Neural cell (in vitro differentiated cells): ENCODE data around the gene ZFP62. TPM values are rescaled to one million over a fixed set of nuclear protein-coding genes. Genes with fewer than 3 reads are reported as not detected.

Source experiments
- H2AFZ ChIP-seq: fragments of 200-600, 300-800 bp; sonication (generic), shearing (Covaris generic); 2 replicates; pipeline ENCODE4 v1.6.0; 2014; ENCODE audit warnings: low read depth, mild to moderate bottlenecking, antibody characterized with exemption, low read length, moderate library complexity
- H3F3A ChIP-seq: fragments of 200-600 bp; shearing (Covaris generic); 2 replicates; pipeline ENCODE4 v1.6.1; 2016; ENCODE audit warnings: mild to moderate bottlenecking, moderate library complexity, mixed read lengths, antibody characterized with exemption, low read length; ENCODE audit not compliant: insufficient read depth, poor library complexity, severe bottlenecking
- H3K27ac ChIP-seq: fragments of 200-600, 300-800 bp; sonication (generic), shearing (Covaris generic); 2 replicates; pipeline ENCODE4 v1.5.1; 2014; ENCODE audit warnings: mild to moderate bottlenecking, low read length, moderate library complexity
- H3K27me3 ChIP-seq: fragments of 300-800, 200-600 bp; sonication (generic), shearing (Covaris generic); 2 replicates; pipeline ENCODE4 v1.6.0; 2014; ENCODE audit warnings: mild to moderate bottlenecking, low read depth, low read length, moderate library complexity; ENCODE audit not compliant: insufficient read depth
- H3K36me3 ChIP-seq: fragments of 300-800, 200-600 bp; sonication (generic), shearing (Covaris generic); 2 replicates; pipeline ENCODE4 v1.5.1; 2014; ENCODE audit warnings: mild to moderate bottlenecking, antibody characterized with exemption, low read length, moderate library complexity; ENCODE audit not compliant: insufficient read depth
- H3K4me2 ChIP-seq: fragments of 300-800, 200-600 bp; sonication (generic), shearing (Covaris generic); 2 replicates; pipeline ENCODE4 v1.6.0; 2014; ENCODE audit warnings: mild to moderate bottlenecking, low read length
- H3K4me3 ChIP-seq: fragments of 300-800, 200-600 bp; sonication (generic), shearing (Covaris generic); 2 replicates; pipeline ENCODE4 v1.5.1; 2014; ENCODE audit warnings: mild to moderate bottlenecking, low read length, moderate library complexity
- H3K79me2 ChIP-seq: fragments of 200-600 bp; shearing (Covaris generic); replicated peaks from 2 replicates; pipeline ENCODE4 v1.6.0; 2014; ENCODE audit warnings: mild to moderate bottlenecking, low read length, moderate library complexity; ENCODE audit not compliant: insufficient read depth
- H3K9ac ChIP-seq: fragments of 300-800, 200-600 bp; sonication (generic), shearing (Covaris generic); 2 replicates; pipeline ENCODE4 v1.6.1; 2016; ENCODE audit warnings: mild to moderate bottlenecking, low read length, mixed read lengths
- H3K9me2 ChIP-seq: fragments of 200-600 bp; shearing (Covaris generic); 2 replicates; pipeline ENCODE4 v1.6.1; 2016; ENCODE audit warnings: mild to moderate bottlenecking, low read length, mixed read lengths; ENCODE audit not compliant: insufficient read depth
- H3K9me3 ChIP-seq: fragments of 200-600, 300-800 bp; sonication (generic), shearing (Covaris generic); 2 replicates; pipeline ENCODE4 v1.6.1; 2016; ENCODE audit warnings: mild to moderate bottlenecking, mixed run types, low read length, moderate library complexity, mixed read lengths
- H4K20me1 ChIP-seq: fragments of 200-600 bp; shearing (Covaris generic); 2 replicates; pipeline ENCODE4 v1.6.1; 2016; ENCODE audit warnings: mild to moderate bottlenecking, mixed run types; ENCODE audit not compliant: insufficient read depth
- CTCF ChIP-seq: fragments of 450-650 bp; IDR thresholded peaks from 2 replicates; pipeline ENCODE4 v1.5.1; 2014; ENCODE audit warnings: antibody characterized with exemption, mild to moderate bottlenecking, moderate library complexity; ENCODE audit not compliant: poor library complexity, severe bottlenecking
- EP300 ChIP-seq: fragments of 450-650 bp; conservative IDR thresholded peaks from 2 replicates; pipeline ENCODE4 v1.6.1; 2014; ENCODE audit warnings: antibody characterized with exemption, mild to moderate bottlenecking, moderate library complexity; ENCODE audit not compliant: poor library complexity, severe bottlenecking
- EZH2 ChIP-seq: fragments of 200-600, 300-800 bp; shearing (Covaris generic), sonication (generic); IDR thresholded peaks from 2 replicates; pipeline ENCODE4 v1.6.1; 2014; ENCODE audit warnings: antibody characterized with exemption, low read length, borderline replicate concordance, mild to moderate bottlenecking; ENCODE audit not compliant: insufficient read depth, poor library complexity, severe bottlenecking
- MXI1 ChIP-seq: fragments of 450-650 bp; conservative IDR thresholded peaks from 2 replicates; pipeline ENCODE4 v1.6.1; 2014; ENCODE audit warnings: antibody characterized with exemption, mild to moderate bottlenecking; ENCODE audit not compliant: poor library complexity, severe bottlenecking
- POLR2AphosphoS5 ChIP-seq: IDR thresholded peaks from 2 replicates; pipeline ENCODE4 v1.6.1; 2012
- RAD21 ChIP-seq: fragments of 450-650 bp; conservative IDR thresholded peaks from 2 replicates; pipeline ENCODE4 v1.6.1; 2014; ENCODE audit warnings: antibody characterized with exemption, mild to moderate bottlenecking, moderate library complexity
- REST ChIP-seq: IDR thresholded peaks from 2 replicates; pipeline ENCODE4 v1.6.1; 2012; ENCODE audit warnings: borderline replicate concordance
- SMC3 ChIP-seq: fragments of 450-650 bp; conservative IDR thresholded peaks from 2 replicates; pipeline ENCODE4 v1.6.1; 2014; ENCODE audit warnings: antibody characterized with exemption, mild to moderate bottlenecking, moderate library complexity; ENCODE audit not compliant: poor library complexity
- TAF1 ChIP-seq: IDR thresholded peaks from 2 replicates; pipeline ENCODE4 v1.6.1; 2012; ENCODE audit warnings: low read depth
- polyA plus RNA-seq: library from polyadenylated mRNA; depleted of rRNA; stranded (reverse); fragments of >200 nt; gene quantifications from 2 replicates; pipeline ENCODE4 v1.2.3, GENCODE V29; 2014

The ZFP62 gene
- polyA plus RNA-seq, 1 donor from 2014 or later = 69.1 TPM

DNA sequence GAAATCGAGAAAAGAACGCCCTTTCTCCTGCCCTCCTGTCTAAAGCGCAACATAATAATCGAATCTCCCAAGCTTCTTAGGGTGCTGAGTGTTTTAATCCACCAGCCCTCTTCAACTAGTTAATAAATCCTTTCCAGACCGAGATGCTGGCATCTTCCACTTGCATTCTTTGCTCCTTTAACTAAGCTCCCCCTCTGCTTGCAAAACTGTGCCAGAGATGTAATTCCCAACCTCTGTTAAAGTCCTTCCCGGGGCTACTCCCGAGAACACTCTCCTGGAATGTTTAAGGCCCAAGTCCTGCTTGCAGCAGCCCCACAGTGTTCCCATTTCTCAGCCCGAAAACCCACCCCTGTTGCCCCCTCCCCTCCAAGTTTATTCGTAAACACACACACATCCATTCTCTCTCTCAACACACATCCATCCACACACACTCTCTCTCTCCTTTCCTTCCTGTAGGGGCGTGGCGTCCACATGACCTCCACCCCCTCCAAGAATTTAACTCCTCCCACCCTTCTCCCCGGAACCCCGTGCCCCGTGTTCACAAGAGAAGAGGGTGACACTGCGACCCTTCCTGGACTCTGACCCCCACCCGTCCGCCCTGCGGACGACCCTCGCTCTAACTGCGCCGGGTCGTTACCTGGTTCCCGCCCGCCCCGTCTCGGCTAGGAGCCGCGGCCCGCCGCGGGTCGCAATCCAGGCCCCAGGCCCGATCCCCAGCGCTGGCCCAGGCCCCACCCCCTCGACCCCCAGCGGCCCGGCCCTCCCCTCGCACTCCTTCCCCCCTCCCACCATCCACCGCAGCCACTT is 51.5 kb downstream of the ZFP62 start:
- Histone ChIP-seq H3K79me2 (peaks cover 22% of the 10 kb centered on the region), H3K9me2 (no peaks in the 10 kb centered on the region), H3K9ac (peak overlapping the region; percentile 99), H4K20me1 (no peaks in the 10 kb centered on the region), H3K9me3 (no peaks in the 10 kb centered on the region), H3K36me3 (no peaks in the 10 kb centered on the region), H2AFZ (peak overlapping the region; percentile 94), H3F3A (no peaks in the 10 kb centered on the region), H3K4me3 (peak overlapping the region; percentile 93), H3K4me2 (peak overlapping the region; percentile 85), H3K27me3 (no peaks in the 10 kb centered on the region), H3K27ac (peak overlapping the region; percentile 99)
- peak; percentile 23 for TF ChIP-seq REST
- no peak for TF ChIP-seq EP300
- peak; percentile 5 for TF ChIP-seq POLR2AphosphoS5
- no peak for TF ChIP-seq MXI1
- TF ChIP-seq TAF1 = peak; percentile 26

GRCh38 chr5:180808461-180809000 is 52.5 kb downstream of the ZFP62 start:
- Histone ChIP-seq H3K9me3 (no peaks in the 10 kb centered on the region), H4K20me1 (no peaks in the 10 kb centered on the region), H3K27me3 (no peaks in the 10 kb centered on the region), H3K79me2 (peaks cover 26% of the 10 kb centered on the region), H3F3A (no peaks in the 10 kb centered on the region), H3K9ac (peak overlapping the region; percentile 33), H2AFZ (no peak overlapping the region), H3K36me3 (no peaks in the 10 kb centered on the region), H3K27ac (no peak overlapping the region), H3K9me2 (no peaks in the 10 kb centered on the region), H3K4me2 (peak overlapping the region; percentile 85), H3K4me3 (peak overlapping the region; percentile 93)
- TF ChIP-seq MXI1 = no peak
- TF ChIP-seq RAD21 = no peak
- no peak for TF ChIP-seq EZH2
- no peak for TF ChIP-seq EP300
- TF ChIP-seq CTCF = no peak
- TF ChIP-seq TAF1 = no peak
- no peak for TF ChIP-seq SMC3
- TF ChIP-seq POLR2AphosphoS5 = no peak
- TF ChIP-seq REST = no peak
